ENCODE measurements around the gene MTA3.

DNA sequence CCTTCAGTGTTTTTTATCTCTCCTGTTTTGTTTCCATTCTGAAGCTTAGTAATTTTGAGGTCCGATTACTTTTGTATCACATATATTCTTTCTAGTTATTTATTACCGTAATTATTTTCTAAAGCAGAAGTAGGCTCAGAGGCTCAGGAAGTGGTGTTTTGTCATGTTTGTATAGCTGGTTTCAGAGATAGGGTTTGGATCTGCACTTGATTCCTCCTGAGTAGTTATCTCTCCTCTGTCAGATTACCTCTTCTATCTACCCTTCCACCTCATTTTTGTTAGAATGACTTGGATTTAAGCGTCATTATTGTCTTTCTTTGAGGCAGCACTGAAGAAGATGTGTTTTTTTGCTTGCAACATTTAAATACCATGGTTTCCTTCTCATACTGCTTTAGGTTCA is 95.4 kb downstream of the MTA3 start:
- TF ChIP-seq, protein P1, sequence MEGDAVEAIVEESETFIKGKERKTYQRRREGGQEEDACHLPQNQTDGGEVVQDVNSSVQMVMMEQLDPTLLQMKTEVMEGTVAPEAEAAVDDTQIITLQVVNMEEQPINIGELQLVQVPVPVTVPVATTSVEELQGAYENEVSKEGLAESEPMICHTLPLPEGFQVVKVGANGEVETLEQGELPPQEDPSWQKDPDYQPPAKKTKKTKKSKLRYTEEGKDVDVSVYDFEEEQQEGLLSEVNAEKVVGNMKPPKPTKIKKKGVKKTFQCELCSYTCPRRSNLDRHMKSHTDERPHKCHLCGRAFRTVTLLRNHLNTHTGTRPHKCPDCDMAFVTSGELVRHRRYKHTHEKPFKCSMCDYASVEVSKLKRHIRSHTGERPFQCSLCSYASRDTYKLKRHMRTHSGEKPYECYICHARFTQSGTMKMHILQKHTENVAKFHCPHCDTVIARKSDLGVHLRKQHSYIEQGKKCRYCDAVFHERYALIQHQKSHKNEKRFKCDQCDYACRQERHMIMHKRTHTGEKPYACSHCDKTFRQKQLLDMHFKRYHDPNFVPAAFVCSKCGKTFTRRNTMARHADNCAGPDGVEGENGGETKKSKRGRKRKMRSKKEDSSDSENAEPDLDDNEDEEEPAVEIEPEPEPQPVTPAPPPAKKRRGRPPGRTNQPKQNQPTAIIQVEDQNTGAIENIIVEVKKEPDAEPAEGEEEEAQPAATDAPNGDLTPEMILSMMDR (IDR thresholded peaks at IDR 0.05): no peak
- no peak for TF ChIP-seq POLR2AphosphoS5 (IDR thresholded peaks at IDR 0.05)

Data from upper lobe of left lung (tissue), 4 donors.